ENCODE measurements around the gene PLEKHA5. TPM values are rescaled to one million over a fixed set of nuclear protein-coding genes. Genes with fewer than 3 reads are reported as not detected.
A peak's percentile ranks its signal among the peaks of the same experiment; 100 is the strongest.
"Not testable (repeated sequence)": the region's sequence is repeated elsewhere in the genome, so short reads cannot be mapped to it uniquely, and the experiment has no call there.

The PLEKHA5 gene
- 10 to 100 TPM; 11.3 to 33.1 (median 16.9) TPM for total RNA-seq

- ATAC-seq (ENCODE audit: low FRiP score): peak; percentile 85
Measured at GRCh38 chr12:19129486-19130223, at the start of gene PLEKHA5. TSS of gene PLEKHA5 (plus strand) at chr12:19129733. CDS start at chr12:19129800, 67 bp downstream.

GRCh38 chr12:19080918-19081317 lies 48.6 kb upstream of the PLEKHA5 start:
- ATAC-seq (ENCODE audit: low FRiP score) (no peak), DNase-seq (ENCODE audit: low spot score) (no peak)
- no peak for TF ChIP-seq CTCF (IDR thresholded peaks at IDR 0.05)

More at GRCh38 chr12:19129486-19130223, at the start of gene PLEKHA5:
- TF ChIP-seq CTCF (IDR thresholded peaks at IDR 0.05): no peak
- peak; percentile 26 for DNase-seq (ENCODE audit: low spot score)

- DNase-seq (ENCODE audit: low spot score): no peak
- no peak for TF ChIP-seq CTCF (IDR thresholded peaks at IDR 0.05)
- no peak for ATAC-seq (ENCODE audit: low FRiP score)
Measured at GRCh38 chr12:19082365-19082911, 47.1 kb upstream of the PLEKHA5 start.

- DNase-seq (ENCODE audit: low spot score) (no peak), ATAC-seq (ENCODE audit: low FRiP score) (no peak)
- no peak for TF ChIP-seq CTCF (IDR thresholded peaks at IDR 0.05)
Measured at GRCh38 chr12:19084547-19084946, 45.0 kb upstream of the PLEKHA5 start.

GRCh38 chr12:19085090-19085489 lies 44.4 kb upstream of the PLEKHA5 start:
- no peak for TF ChIP-seq CTCF (IDR thresholded peaks at IDR 0.05)
- DNase-seq (ENCODE audit: low spot score) (no peak), ATAC-seq (ENCODE audit: low FRiP score) (no peak)

GRCh38 chr12:19088606-19089005 lies 40.9 kb upstream of the PLEKHA5 start:
- ATAC-seq (ENCODE audit: low FRiP score) (no peak), DNase-seq (ENCODE audit: low spot score) (no peak)
- TF ChIP-seq CTCF (IDR thresholded peaks at IDR 0.05): no peak

- ATAC-seq (ENCODE audit: low FRiP score); DNase-seq (ENCODE audit: low spot score): not testable (repeated sequence)
Measured at GRCh38 chr12:19092482-19092881, 37.1 kb upstream of the PLEKHA5 start.
